ENCODE measurements around the gene ZBTB9.

ZBTB9 gene

GRCh38 chr6:33419580-33420490, 34.5 kb upstream of the ZBTB9 start, which contains the start of gene SYNGAP1:
TSS of gene SYNGAP1 (plus strand) at chr6:33420065. CDS start at chr6:33420265, 200 bp downstream.
- DNase-seq (ENCODE audit: low read depth) = no peak

GRCh38 chr6:33420491-33421343, 33.7 kb upstream of the ZBTB9 start:
- DNase-seq (ENCODE audit: low read depth) = no peak

DNA sequence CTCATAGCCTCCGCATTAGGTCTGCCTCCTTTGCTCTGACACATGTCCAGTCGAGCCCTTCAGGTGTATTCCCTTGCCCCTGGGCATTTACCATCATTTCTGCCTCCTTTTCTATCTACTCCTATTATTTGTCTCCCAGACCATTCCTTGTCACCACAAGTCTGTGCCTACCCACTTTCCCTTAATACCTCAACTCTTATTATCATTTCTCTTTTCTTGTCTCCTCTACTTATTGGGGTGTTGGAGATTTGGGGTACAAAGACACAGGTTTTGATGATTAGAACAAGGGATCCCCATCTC, 33.1 kb upstream of the ZBTB9 start:
- no peak for DNase-seq (ENCODE audit: low read depth)

DNA sequence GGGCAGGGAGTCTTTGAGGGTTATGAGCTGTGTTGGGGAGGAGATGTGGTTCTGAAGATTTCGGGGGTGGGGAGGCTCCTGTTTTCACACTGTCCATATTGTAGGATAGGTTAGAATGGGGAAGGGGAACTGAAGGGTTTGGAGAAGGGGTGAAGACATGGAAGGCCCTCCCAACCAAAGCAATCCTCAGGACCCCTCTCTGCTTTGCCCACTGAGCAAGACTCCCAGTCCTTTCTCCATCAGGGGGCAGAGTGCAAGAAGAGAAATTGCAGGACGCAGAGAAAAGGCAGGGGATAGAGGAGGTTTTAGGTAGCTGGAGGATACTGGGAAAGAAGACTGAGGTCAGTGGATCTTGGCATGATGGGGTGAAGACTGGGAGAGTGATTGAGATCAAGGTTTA, 30.6 kb upstream of the ZBTB9 start:
- DNase-seq (ENCODE audit: low read depth) = no peak

DNA sequence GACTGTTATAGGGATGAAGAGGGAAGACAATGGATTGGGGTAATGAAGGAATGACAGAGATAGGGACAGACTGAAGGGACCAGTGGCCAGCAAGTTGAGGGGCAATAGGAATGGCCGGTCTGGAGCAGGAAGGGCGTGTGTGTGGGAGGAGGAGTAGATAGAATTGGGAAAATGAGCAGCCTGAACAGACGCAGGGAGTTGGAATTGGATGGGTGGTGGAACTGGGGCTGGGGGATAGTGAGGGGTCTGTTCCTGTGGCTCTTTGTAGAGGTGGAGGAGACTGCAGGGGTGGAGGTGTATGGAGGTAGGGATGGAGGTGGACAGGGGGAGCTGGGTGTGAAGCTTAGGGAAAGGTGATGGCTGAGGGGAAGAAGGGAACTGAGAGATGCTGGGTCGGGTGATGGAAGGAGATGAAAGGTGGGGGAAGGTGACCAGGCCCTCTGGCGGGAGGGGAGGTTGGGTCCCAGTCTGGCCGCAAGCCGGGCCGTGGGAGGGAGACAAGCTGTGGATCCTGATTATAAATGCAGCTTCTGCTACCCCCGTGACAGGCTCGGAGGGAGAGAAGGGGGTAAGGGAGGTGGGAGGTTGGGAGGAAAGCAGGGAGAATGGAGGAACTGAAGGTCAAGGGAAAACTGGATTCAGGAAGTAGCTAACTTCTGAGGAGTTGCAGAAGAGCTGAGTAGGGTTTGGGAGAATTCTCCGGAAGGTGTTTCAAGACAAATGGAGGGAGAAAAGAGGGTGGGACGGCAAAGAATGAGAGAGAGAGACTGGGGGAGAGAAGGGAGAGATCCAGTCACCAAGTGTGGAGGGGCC, 29.3 kb upstream of the ZBTB9 start:
- DNase-seq (ENCODE audit: low read depth) = no peak

DNA sequence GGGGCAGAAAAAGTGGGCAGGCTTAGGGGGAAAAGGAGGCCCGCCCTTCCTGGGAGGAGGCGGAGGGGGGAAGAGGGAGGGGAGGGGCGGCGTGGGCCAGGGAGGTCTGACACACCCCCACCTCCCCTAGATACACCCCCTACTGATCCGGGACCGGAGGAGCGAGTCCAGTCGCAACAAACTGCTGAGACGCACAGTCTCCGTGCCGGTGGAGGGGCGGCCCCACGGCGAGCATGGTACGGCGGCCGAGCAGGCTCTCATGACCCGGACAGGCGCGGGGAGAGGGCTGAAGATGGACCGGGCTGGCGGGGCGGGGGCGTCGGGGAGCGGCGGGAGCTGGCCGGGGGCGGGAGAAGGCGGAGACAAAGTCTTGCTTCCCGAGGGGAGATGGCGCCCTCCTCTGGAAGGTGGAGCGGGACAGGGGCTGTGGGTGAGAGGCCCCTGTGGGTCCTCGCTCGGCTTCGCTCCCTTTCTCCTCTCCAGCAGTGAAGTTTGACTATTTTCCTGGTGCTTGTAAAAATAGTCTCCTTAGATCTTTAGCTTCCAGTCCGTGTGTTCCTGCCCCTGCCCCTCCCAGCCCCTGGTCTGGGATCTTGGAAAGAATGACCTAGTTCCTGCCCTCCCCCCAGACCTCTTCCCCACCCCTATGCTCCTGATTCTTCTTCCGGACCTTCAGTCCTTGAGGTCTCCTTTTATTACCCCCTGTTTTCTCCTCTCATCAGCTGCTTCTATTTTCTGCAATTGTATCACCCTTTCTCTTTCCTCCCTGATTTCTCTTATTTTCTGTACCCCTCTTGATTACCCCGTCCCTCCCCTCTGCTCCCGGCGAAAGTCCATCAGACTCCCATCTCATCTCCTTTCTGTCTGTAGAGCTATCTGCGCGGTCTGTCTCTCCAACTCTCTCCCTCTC, 28.5 kb upstream of the ZBTB9 start:
- DNase-seq (ENCODE audit: low read depth) = peak; percentile 71

DNA sequence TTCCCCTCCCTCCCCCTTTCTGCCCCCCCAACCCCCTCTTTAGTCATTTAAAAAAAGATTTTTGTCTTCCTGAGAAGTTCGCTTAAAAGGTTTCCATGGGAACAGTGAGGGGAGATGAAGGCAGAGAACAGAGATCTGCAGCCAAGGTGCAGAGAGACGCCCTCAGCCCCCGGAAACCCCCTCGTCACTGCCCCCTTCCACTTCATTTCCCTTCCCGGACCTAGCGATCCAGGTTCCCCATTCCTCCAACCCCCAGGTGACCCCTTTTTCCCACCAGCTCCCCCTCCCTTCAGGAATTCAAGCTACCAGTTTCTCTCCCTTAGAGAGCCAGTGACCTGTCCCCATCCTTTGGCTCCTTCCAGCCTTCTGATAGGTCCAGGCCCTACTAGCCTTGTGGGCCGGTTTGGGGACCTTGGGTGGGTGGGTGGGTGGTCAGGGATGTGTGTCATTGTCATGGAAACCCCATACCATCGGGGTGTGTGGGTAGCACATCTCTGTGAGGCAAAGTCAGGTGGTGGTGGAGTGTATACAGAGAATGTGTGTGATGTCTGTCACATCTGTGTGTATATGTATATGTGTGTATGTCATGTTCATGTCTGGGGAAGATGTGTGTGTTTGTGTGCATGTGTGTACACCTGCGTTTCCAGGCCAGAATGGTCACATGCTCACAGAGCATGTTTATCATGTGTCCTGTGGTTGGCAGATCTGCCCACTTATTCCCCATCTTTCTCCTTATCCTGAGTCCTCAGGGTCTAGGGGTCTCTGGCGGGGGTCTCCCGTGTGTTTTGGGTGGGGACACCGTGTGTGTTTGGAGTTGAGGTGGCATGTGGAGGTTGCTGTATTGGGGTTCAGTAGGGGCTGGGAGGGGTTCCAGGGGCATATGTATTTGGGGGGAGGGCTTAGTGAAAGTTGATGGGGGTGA, 27.5 kb upstream of the ZBTB9 start:
- DNase-seq (ENCODE audit: low read depth) = no peak

DNA sequence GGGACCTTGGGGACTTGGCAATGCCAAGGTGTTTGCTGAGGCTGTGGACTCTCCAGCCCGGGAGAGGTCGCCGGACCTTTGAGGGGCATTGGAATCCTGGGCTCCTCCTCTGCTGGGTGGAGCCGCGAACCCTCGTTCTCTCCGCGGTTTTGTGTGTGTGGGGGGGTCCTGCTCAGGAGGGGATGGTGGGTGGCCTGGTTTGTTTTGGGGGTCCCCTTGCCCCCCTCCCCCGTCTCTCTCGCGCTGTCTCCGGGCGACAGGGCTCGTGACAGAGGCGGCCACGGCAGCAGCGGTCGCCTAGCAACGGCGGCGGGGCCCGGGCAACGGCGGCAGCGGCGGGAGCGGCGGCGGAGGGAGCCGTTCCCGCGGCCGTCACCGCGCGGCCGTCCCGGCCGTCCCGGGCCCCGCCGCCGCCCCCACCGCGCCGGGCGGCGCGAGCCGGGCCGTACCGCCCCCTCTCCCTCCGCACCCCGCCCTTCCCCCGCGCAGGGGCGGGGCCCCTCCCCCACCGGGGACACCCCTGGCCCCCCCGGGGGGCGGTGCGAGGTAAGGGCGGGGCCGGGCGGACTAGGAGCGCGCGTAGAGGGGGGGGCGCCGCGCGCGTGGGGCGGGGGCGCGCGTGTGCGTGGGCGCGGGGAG, 26.7 kb upstream of the ZBTB9 start:
- peak; percentile 61 for DNase-seq (ENCODE audit: low read depth)

DNA sequence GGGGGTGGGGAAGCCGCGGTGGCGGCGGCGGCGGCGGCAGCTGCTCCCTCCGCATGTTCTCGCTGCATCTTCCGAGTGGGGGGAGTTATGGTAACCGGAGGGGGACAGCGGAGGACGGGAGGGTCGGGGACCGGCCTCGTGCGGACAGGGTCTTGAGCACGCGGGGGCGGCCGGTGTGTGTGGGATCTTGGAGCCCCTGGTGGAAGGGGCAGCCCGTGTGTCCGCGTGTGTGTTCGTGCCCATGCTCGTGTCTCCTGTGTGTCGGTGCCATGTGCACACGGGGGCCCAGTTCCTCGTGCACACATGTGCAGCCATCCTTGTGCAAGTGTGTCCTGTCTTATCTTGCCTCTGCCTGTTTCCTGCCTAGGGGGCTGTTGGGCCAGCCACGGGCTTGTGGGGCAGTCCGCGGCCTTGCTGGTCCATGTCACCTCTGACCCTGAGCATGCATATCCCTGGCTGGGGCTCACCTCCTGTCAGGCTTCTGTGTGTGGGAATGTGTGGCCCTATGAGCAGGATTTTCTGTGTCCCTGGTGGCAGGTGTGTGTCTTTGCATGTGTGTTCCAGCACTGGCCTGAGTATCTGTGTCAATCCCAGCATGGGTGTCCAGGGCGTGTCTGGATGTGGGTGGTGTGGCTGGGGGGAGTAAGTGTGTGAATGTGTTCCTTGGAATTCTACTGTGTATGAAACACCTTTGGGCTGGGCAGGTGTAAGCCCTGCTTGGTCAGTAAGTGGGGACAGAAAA, 26.0 kb upstream of the ZBTB9 start:
- DNase-seq (ENCODE audit: low read depth) = no peak

DNA sequence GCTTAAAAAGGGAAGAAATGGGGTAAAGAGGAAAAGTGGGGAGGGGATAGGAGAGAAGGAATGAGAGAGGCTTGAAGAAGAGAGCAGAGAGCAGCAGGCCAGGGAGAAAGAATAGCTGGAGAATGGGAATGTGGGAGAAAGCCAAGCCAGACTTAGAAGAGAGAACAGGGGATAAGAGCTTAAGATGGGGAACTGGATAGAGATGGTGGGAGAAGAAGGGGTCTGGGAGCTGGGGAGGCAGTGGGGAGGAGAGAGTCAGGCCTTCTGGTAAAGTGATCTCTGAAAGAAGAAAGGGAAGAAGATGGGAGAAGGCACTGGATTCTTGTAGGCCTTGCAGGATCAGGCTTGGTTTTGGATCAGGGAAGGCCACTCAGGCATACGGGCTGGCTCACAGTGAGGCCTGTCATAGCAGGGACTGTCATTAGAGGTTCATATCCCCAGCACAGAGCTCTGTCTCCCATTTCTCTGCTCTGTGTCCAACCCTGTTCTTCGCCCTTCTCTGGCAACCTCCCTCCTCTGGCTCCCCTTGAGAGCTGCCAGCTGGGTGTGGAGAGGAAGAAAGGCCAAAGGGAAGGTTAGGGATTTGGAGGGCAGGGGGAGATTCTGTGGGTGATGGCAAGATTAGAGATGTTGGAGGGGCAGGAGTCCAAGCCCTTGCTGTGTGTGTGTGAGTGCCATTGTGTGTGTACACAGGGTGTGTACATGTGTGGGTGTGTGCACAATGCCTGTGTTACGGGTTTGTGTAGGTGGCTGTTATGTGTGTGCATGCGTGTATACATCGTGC, 25.2 kb upstream of the ZBTB9 start:
- no peak for DNase-seq (ENCODE audit: low read depth)

DNA sequence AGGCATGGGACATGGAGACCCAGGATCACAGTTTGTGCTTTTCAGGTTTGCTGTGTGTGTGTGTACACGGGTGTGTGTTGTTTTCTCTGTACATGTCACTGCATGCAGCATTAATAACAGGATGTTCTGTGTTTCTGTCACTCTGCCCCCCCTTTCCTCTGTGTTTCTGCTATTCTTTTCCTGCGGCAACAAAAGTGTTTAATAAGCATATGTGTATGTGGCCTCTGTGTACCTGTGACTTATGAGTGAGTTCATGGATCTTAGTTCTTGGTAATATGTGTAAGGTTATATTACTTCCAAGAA, 24.7 kb upstream of the ZBTB9 start:
- no peak for DNase-seq (ENCODE audit: low read depth)

GRCh38 chr6:33430334-33430733, 24.0 kb upstream of the ZBTB9 start:
- DNase-seq (ENCODE audit: low read depth) = no peak

DNA sequence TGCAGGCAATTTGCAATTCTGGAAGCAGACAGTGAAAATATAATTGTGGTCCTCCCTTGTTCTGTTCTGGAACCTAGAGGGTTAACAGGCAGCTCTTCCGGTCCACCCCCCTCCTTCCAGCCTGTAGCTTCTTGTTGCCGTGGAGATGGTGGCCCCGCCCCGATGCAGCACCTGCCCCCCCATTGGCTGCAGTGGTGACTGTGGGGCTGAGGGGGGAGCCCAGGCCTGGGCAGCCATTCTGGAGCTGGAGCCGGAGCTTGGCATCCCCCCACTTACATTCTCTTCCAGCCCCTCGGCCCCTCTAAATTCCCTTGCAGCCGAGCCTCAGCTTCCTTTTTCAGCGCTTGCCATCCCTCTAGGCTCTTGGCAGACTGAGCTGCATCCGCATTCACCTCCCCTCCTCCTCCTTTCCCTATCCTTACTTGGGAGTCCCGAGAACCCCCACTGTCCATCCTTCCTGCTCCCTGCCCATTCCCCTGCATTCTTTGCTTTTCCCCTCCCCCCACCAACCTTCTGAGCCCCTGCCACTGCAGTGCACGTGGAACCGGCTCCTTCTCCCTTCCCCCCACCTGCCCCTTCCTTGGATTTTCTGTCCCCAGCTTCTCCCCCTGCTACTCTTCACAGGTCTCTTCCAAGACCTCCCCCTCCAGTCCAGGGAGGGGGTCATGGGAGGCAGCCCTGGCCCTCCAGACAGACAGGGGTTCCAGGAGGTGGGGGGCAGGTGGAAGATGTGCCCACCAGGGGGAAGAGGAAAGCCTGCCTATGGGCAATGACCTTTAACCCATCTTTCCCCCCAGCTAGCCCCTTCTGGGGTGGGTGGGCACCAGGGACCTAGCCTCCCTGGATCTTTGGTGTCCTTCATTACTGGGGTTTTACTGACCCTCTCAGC, 23.1 kb upstream of the ZBTB9 start:
- DNase-seq (ENCODE audit: low read depth) = peak; percentile 62

GRCh38 chr6:33431880-33432541, 22.4 kb upstream of the ZBTB9 start:
- no peak for DNase-seq (ENCODE audit: low read depth)

DNA sequence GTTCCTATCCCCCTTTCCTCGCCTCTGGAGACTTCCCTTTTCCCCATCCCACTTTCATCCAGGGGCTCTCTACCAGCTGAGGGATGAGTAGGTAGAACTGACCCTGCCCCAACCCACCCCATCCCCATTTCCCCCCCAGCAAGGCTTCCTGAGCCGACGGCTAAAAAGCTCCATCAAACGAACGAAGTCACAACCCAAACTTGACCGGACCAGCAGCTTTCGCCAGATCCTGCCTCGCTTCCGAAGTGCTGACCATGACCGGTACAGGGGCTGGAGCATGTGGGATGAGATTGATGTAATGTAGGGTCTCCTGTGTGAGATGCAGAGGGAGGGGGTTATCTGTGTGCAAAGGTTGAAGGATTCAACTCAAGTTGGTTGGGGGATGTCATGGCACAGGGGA, 21.8 kb upstream of the ZBTB9 start:
- DNase-seq (ENCODE audit: low read depth) = no peak

DNA sequence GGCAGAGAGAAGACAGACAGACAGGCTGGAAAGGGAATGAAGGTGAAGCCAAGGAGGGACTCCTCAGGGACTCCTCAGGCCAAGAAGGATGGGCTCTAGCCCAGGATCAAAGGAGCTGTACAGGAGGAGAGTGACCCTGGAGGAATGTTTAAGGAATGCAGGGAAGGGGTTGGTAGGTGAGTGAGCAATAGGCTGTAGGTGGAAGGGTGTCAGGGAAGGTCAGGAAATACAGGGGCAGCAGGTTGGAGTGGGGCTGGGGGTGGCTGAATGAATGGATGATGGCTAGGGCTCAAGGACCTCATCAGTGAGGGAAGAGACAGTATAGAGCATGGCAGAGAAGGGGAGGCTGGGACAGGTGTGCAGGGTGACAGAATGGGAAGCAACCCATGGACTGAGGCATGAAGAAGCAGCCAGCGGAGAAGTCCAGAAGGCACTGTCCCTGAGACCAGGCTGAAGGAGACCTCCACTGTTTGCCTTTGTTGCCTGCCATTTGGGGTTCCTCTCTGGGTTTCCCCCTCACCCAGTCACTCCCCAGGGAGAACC, 21.3 kb upstream of the ZBTB9 start:
- no peak for DNase-seq (ENCODE audit: low read depth)
